ENCODE results near the gene SLC35A5. TPM values are rescaled to one million over a fixed set of nuclear protein-coding genes. Genes with fewer than 3 reads are reported as not detected.

SLC35A5 gene
- total and polyA plus RNA-seq, 2 of the 13 experiments (the other 11 are each of a cell fraction or from before 2014, with no cell fraction given): 15.5 to 26.5 TPM

DNA sequence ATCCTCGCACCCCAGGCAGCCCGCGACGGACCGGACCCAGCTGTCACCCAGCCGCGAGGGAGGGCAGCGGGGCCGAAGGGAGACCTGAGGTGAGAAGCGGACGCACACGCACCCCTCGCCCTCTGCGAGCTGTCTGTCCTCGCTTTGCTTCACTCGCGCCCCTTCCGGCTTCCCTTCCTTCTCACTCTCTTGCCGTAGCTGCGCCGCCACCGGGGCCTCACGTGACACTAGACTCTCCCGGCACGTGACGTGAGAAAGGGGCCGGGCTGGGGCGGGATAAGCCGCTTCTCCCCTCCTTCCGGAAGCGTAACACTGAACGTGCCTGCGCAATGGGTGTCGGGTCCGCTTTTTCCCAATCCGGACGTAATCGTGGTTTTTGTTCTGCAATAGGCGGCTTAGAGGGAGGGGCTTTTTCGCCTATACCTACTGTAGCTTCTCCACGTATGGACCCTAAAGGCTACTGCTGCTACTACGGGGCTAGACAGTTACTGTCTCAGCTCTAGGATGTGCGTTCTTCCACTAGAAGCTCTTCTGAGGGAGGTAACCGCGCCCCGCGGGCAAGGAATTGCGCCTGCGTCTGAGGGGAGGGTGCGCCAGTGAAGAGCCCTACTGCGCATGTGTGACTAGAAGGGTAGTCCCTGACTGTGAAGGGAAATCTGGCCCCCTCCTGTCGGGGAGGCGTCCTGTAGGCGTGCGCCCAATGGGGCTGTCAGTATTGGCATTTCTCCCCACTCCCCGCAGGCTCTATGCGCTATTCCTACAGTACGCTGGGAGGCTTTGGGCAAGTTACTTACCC is at the start of gene SLC35A5, which contains the start of gene ATG3 (continued):
- TF ChIP-seq ADNP (CRISPR knock-in tag; IDR thresholded peaks at IDR 0.05) (no peak), NCOA5 (CRISPR knock-in tag; IDR thresholded peaks at IDR 0.05) (no peak), ZZZ3 (CRISPR knock-in tag; IDR thresholded peaks at IDR 0.05; ENCODE audit: borderline replicate concordance) (peak; percentile 29; the same call in 1 of the 2 replicates), HNRNPUL1 (IDR thresholded peaks at IDR 0.05; ENCODE audit: low read depth, low read length) (no peak), SUZ12 (IDR thresholded peaks at IDR 0.05; ENCODE audit: low read depth, low read length) (no peak), CEBPG (CRISPR knock-in tag; IDR thresholded peaks at IDR 0.05) (peak; percentile 59; the same call in 1 of the 2 replicates), BORCS8-MEF2B (CRISPR knock-in tag; IDR thresholded peaks at IDR 0.05) (peak; percentile 83), CCAR2 (optimal IDR thresholded peaks at IDR 0.05; ENCODE audit: low read depth, low read length) (no peak), MAF1 (CRISPR knock-in tag; IDR thresholded peaks at IDR 0.05; ENCODE audit: borderline replicate concordance) (no peak), FOXC1 (CRISPR knock-in tag; IDR thresholded peaks at IDR 0.05; ENCODE audit: borderline replicate concordance) (peak; percentile 60; the same call in 1 of the 2 replicates), TMF1 (CRISPR knock-in tag; IDR thresholded peaks at IDR 0.05; ENCODE audit: low read depth) (no peak; the same call in 1 of the 2 replicates), ZNF879 (CRISPR knock-in tag; IDR thresholded peaks at IDR 0.05) (no peak), ZNF558 (CRISPR knock-in tag; IDR thresholded peaks at IDR 0.05; ENCODE audit: borderline replicate concordance) (no peak), ZNF230 (CRISPR knock-in tag; IDR thresholded peaks at IDR 0.05) (no peak), ZNF383 (CRISPR knock-in tag; IDR thresholded peaks at IDR 0.05; ENCODE audit: borderline replicate concordance) (no peak)
- TF ChIP-seq, protein P1, sequence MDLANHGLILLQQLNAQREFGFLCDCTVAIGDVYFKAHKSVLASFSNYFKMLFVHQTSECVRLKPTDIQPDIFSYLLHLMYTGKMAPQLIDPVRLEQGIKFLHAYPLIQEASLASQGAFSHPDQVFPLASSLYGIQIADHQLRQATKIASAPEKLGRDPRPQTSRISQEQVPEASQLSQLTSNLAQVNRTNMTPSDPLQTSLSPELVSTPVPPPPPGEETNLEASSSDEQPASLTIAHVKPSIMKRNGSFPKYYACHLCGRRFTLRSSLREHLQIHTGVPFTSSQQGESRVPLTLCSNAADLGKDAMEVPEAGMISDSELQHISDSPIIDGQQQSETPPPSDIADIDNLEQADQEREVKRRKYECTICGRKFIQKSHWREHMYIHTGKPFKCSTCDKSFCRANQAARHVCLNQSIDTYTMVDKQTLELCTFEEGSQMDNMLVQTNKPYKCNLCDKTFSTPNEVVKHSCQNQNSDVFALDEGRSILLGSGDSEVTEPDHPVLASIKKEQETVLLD (CRISPR knock-in tag; IDR thresholded peaks at IDR 0.05; ENCODE audit: low read depth): peak; percentile 80
- TF ChIP-seq, protein P2, sequence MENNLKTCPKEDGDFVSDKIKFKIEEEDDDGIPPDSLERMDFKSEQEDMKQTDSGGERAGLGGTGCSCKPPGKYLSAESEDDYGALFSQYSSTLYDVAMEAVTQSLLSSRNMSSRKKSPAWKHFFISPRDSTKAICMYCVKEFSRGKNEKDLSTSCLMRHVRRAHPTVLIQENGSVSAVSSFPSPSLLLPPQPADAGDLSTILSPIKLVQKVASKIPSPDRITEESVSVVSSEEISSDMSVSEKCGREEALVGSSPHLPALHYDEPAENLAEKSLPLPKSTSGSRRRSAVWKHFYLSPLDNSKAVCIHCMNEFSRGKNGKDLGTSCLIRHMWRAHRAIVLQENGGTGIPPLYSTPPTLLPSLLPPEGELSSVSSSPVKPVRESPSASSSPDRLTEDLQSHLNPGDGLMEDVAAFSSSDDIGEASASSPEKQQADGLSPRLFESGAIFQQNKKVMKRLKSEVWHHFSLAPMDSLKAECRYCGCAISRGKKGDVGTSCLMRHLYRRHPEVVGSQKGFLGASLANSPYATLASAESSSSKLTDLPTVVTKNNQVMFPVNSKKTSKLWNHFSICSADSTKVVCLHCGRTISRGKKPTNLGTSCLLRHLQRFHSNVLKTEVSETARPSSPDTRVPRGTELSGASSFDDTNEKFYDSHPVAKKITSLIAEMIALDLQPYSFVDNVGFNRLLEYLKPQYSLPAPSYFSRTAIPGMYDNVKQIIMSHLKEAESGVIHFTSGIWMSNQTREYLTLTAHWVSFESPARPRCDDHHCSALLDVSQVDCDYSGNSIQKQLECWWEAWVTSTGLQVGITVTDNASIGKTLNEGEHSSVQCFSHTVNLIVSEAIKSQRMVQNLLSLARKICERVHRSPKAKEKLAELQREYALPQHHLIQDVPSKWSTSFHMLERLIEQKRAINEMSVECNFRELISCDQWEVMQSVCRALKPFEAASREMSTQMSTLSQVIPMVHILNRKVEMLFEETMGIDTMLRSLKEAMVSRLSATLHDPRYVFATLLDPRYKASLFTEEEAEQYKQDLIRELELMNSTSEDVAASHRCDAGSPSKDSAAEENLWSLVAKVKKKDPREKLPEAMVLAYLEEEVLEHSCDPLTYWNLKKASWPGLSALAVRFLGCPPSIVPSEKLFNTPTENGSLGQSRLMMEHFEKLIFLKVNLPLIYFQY (CRISPR knock-in tag; IDR thresholded peaks at IDR 0.05; ENCODE audit: borderline replicate concordance): no peak
- TF ChIP-seq, protein P3, sequence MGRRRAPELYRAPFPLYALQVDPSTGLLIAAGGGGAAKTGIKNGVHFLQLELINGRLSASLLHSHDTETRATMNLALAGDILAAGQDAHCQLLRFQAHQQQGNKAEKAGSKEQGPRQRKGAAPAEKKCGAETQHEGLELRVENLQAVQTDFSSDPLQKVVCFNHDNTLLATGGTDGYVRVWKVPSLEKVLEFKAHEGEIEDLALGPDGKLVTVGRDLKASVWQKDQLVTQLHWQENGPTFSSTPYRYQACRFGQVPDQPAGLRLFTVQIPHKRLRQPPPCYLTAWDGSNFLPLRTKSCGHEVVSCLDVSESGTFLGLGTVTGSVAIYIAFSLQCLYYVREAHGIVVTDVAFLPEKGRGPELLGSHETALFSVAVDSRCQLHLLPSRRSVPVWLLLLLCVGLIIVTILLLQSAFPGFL (CRISPR knock-in tag; IDR thresholded peaks at IDR 0.05): no peak

All from HepG2 (cell line).